ENCODE data around the gene PTPRN2.

The PTPRN2 gene

GRCh38 chr7:157770716-157771320 is 816.8 kb downstream of the PTPRN2 start:
- no peak for DNase-seq (ENCODE audit: low spot score)

- no peak for DNase-seq (ENCODE audit: low spot score)
These were observed 818.0 kb downstream of the PTPRN2 start for GRCh38 chr7:157769526-157770215.

GRCh38 chr7:157769086-157769485 is 818.5 kb downstream of the PTPRN2 start:
- DNase-seq (ENCODE audit: low spot score), result no peak

- DNase-seq (ENCODE audit: low spot score), result no peak
These were observed 819.4 kb downstream of the PTPRN2 start for GRCh38 chr7:157768198-157768597.

GRCh38 chr7:157767506-157768197 is 820.0 kb downstream of the PTPRN2 start:
- DNase-seq (ENCODE audit: low spot score), result no peak

- DNase-seq (ENCODE audit: low spot score), result no peak
These were observed 821.5 kb downstream of the PTPRN2 start for GRCh38 chr7:157766098-157766497.

- DNase-seq (ENCODE audit: low spot score), result no peak
These were observed 822.6 kb downstream of the PTPRN2 start for GRCh38 chr7:157764946-157765537.

GRCh38 chr7:157764193-157764592 is 823.4 kb downstream of the PTPRN2 start:
- no peak for DNase-seq (ENCODE audit: low spot score)

- no peak for DNase-seq (ENCODE audit: low spot score)
These were observed 824.2 kb downstream of the PTPRN2 start for GRCh38 chr7:157763279-157764000.

- DNase-seq (ENCODE audit: low spot score), result no peak
These were observed 824.8 kb downstream of the PTPRN2 start for GRCh38 chr7:157762824-157763223.

GRCh38 chr7:157760004-157760730 is 827.5 kb downstream of the PTPRN2 start:
- DNase-seq (ENCODE audit: low spot score), result no peak

GRCh38 chr7:157759246-157759805 is 828.3 kb downstream of the PTPRN2 start:
- DNase-seq (ENCODE audit: low spot score), result no peak

GRCh38 chr7:157758468-157759245 is 829.0 kb downstream of the PTPRN2 start:
- no peak for DNase-seq (ENCODE audit: low spot score)

GRCh38 chr7:157757776-157758467 is 829.7 kb downstream of the PTPRN2 start:
- no peak for DNase-seq (ENCODE audit: low spot score)

- DNase-seq (ENCODE audit: low spot score), result no peak
These were observed 830.4 kb downstream of the PTPRN2 start for GRCh38 chr7:157757211-157757610.

- DNase-seq (ENCODE audit: low spot score), result no peak
These were observed 831.9 kb downstream of the PTPRN2 start for GRCh38 chr7:157755741-157756140.

- DNase-seq (ENCODE audit: low spot score), result no peak
These were observed 833.2 kb downstream of the PTPRN2 start for GRCh38 chr7:157754416-157754790.

- no peak for DNase-seq (ENCODE audit: low spot score)
These were observed 833.8 kb downstream of the PTPRN2 start for GRCh38 chr7:157753713-157754415.

- DNase-seq (ENCODE audit: low spot score), result no peak
These were observed 834.8 kb downstream of the PTPRN2 start for GRCh38 chr7:157752832-157753291.
